MM.1S (cell line): Measurements from ENCODE around the gene ZNF827.
A peak's percentile ranks its signal among the peaks of the same experiment; 100 is the strongest.

ENCODE experiments used
- DNase-seq: peaks from one replicate; pipeline ENCODE4 v3.0.0-alpha.2; 2015
- H2AFZ ChIP-seq: fragments of 300-600 bp; sonication (generic); 2 replicates; pipeline ENCODE4 v1.6.0; 2016; ENCODE audit warnings: antibody characterized with exemption, low read length
- H3F3A ChIP-seq: fragments of 300-600 bp; sonication (generic); 2 replicates; pipeline ENCODE4 v1.6.1; 2016; ENCODE audit warnings: mild to moderate bottlenecking, antibody characterized with exemption, low read length, moderate library complexity, mixed read lengths; ENCODE audit not compliant: insufficient read depth
- H3K27ac ChIP-seq: fragments of 300-600 bp; sonication (generic); 2 replicates; pipeline ENCODE4 v1.5.1; 2016; ENCODE audit warnings: mild to moderate bottlenecking, low read length
- H3K27me3 ChIP-seq: fragments of 300-600 bp; sonication (generic); replicated peaks from 2 replicates; pipeline ENCODE4 v1.6.0; 2016; ENCODE audit warnings: low read length; ENCODE audit not compliant: insufficient read depth
- H3K36me3 ChIP-seq: fragments of 300-600 bp; sonication (generic); replicated peaks from 2 replicates; pipeline ENCODE4 v1.6.1; 2016; ENCODE audit warnings: mild to moderate bottlenecking, low read length, mixed read lengths; ENCODE audit not compliant: insufficient read depth
- H3K4me1 ChIP-seq: fragments of 300-600 bp; sonication (generic); 2 replicates; pipeline ENCODE4 v1.6.1; 2016; ENCODE audit warnings: low read length, mixed read lengths
- H3K4me2 ChIP-seq: fragments of 300-600 bp; sonication (generic); 2 replicates; pipeline ENCODE4 v1.6.0; 2016; ENCODE audit warnings: low read depth, low read length
- H3K4me3 ChIP-seq: fragments of 300-600 bp; sonication (generic); 2 replicates; pipeline ENCODE4 v1.5.1; 2016; ENCODE audit warnings: low read length, mixed read lengths
- H3K79me2 ChIP-seq: fragments of 300-600 bp; sonication (generic); 2 replicates; pipeline ENCODE4 v1.6.1; 2016; ENCODE audit warnings: mixed run types, low read length, mixed read lengths
- H3K9ac ChIP-seq: fragments of 300-600 bp; sonication (generic); 2 replicates; pipeline ENCODE4 v1.6.1; 2016; ENCODE audit warnings: low read length, mixed read lengths
- H3K9me2 ChIP-seq: fragments of 300-600 bp; sonication (generic); replicated peaks from 2 replicates; pipeline ENCODE4 v1.6.1; 2016; ENCODE audit warnings: mild to moderate bottlenecking, low read length, mixed read lengths; ENCODE audit not compliant: insufficient read depth
- H3K9me3 ChIP-seq: fragments of 300-600 bp; sonication (generic); replicated peaks from 2 replicates; pipeline ENCODE4 v1.6.1; 2016; ENCODE audit warnings: mild to moderate bottlenecking, low read length, mixed read lengths; ENCODE audit not compliant: insufficient read depth
- H4K20me1 ChIP-seq: fragments of 300-600 bp; sonication (generic); 2 replicates; pipeline ENCODE4 v1.6.1; 2016; ENCODE audit warnings: mild to moderate bottlenecking, low read length, moderate library complexity, mixed read lengths; ENCODE audit not compliant: insufficient read depth
- EZH2 ChIP-seq: fragments of 300-600 bp; sonication (generic); optimal IDR thresholded peaks from 2 replicates; pipeline ENCODE3; 2017; ENCODE audit warnings: low read depth, mild to moderate bottlenecking, antibody characterized with exemption, low read length, mixed read lengths
- EZH2phosphoT487 ChIP-seq: fragments of 300-600 bp; sonication (generic); IDR thresholded peaks from 2 replicates; pipeline ENCODE4 v1.6.1; 2018; ENCODE audit warnings: antibody characterized with exemption, low read length
- TF ChIP-seq, protein P1 (sequence below): fragments of 300-600 bp; sonication (generic); IDR thresholded peaks from 2 replicates; pipeline ENCODE4 v1.5.1; 2016; ENCODE audit warnings: antibody characterized with exemption, low read length, mixed read lengths

The ZNF827 gene

DNA sequence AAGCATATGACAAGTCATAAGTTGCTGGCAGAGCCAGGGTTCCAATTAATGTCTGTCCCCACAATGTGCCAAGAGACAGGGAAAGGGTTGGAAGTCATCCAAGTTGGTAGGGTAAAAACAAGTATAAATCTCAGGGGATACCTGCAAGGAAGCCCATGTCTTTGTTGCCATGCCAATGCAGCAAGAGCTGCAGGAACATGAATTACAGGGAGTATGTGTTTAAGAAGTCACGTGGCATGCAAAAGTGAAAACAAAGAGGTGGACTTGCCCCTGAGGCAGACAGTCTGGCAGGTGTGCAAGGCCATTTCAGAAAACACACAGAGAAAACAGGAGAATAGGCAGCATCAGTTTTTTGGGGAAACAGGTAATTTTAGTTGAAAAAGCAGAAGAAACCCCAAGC lies 229.3 kb downstream of the ZNF827 start:
- Histone ChIP-seq H2AFZ (no peak overlapping the region), H3K4me3 (no peak overlapping the region), H3K27me3 (no peaks in the 10 kb centered on the region), H3K4me1 (peaks cover 12% of the 10 kb centered on the region; the same call in 1 of the 2 replicates), H3K36me3 (no peaks in the 10 kb centered on the region), H3K9me2 (no peaks in the 10 kb centered on the region), H3K79me2 (no peaks in the 10 kb centered on the region), H3K9me3 (no peaks in the 10 kb centered on the region), H3K9ac (no peak overlapping the region), H3K4me2 (no peak overlapping the region), H4K20me1 (no peaks in the 10 kb centered on the region), H3K27ac (no peak overlapping the region), H3F3A (no peaks in the 10 kb centered on the region)
- no peak for TF ChIP-seq EZH2phosphoT487
- no peak for TF ChIP-seq EZH2
- TF ChIP-seq, protein P1, sequence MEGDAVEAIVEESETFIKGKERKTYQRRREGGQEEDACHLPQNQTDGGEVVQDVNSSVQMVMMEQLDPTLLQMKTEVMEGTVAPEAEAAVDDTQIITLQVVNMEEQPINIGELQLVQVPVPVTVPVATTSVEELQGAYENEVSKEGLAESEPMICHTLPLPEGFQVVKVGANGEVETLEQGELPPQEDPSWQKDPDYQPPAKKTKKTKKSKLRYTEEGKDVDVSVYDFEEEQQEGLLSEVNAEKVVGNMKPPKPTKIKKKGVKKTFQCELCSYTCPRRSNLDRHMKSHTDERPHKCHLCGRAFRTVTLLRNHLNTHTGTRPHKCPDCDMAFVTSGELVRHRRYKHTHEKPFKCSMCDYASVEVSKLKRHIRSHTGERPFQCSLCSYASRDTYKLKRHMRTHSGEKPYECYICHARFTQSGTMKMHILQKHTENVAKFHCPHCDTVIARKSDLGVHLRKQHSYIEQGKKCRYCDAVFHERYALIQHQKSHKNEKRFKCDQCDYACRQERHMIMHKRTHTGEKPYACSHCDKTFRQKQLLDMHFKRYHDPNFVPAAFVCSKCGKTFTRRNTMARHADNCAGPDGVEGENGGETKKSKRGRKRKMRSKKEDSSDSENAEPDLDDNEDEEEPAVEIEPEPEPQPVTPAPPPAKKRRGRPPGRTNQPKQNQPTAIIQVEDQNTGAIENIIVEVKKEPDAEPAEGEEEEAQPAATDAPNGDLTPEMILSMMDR = no peak
- peak; percentile 53 for DNase-seq
